Hepatocyte (in vitro differentiated cells): Measurements from ENCODE around the gene IRF1. TPM values are rescaled to one million over a fixed set of nuclear protein-coding genes. Genes with fewer than 3 reads are reported as not detected.

ENCODE experiments used
- DNase-seq: peaks from one replicate; pipeline ENCODE4 v3.0.0-alpha.2; 2016; ENCODE audit warnings: low spot score
- H2AFZ ChIP-seq: fragments of 200-600 bp; sonication (generic); 2 replicates; pipeline ENCODE4 v1.6.0; 2016; ENCODE audit warnings: antibody characterized with exemption, mild to moderate bottlenecking
- H3K27ac ChIP-seq: fragments of 200-600 bp; sonication (generic); 2 replicates; pipeline ENCODE4 v1.5.1; 2016; ENCODE audit warnings: mild to moderate bottlenecking
- H3K27me3 ChIP-seq: fragments of 200-600 bp; sonication (generic); 2 replicates; pipeline ENCODE4 v1.6.1; 2016
- H3K36me3 ChIP-seq: fragments of 200-600 bp; sonication (generic); replicated peaks from 2 replicates; pipeline ENCODE4 v1.5.1; 2016; ENCODE audit warnings: low read depth; ENCODE audit not compliant: insufficient read depth
- H3K4me1 ChIP-seq: fragments of 200-600 bp; sonication (generic); 2 replicates; pipeline ENCODE4 v1.5.1; 2016; ENCODE audit warnings: mild to moderate bottlenecking, moderate library complexity; ENCODE audit not compliant: insufficient read depth
- H3K4me2 ChIP-seq: fragments of 200-600 bp; sonication (generic); 2 replicates; pipeline ENCODE4 v1.6.0; 2016
- H3K4me3 ChIP-seq: fragments of 200-600 bp; sonication (generic); 2 replicates; pipeline ENCODE4 v1.5.1; 2016; ENCODE audit warnings: mild to moderate bottlenecking
- H3K79me2 ChIP-seq: fragments of 200-600 bp; sonication (generic); 2 replicates; pipeline ENCODE4 v1.6.0; 2017; ENCODE audit warnings: mild to moderate bottlenecking
- H3K9me2 ChIP-seq: fragments of 200-600 bp; sonication (generic); replicated peaks from 2 replicates; pipeline ENCODE4 v1.6.0; 2017; ENCODE audit warnings: mild to moderate bottlenecking; ENCODE audit not compliant: insufficient read depth
- H3K9me3 ChIP-seq: fragments of 200-600 bp; sonication (generic); 2 replicates; pipeline ENCODE4 v1.5.1; 2016; ENCODE audit warnings: low read depth, mild to moderate bottlenecking
- H4K20me1 ChIP-seq: fragments of 200-600 bp; sonication (generic); 2 replicates; pipeline ENCODE4 v1.6.0; 2016; ENCODE audit warnings: mild to moderate bottlenecking; ENCODE audit not compliant: insufficient read depth, poor library complexity, severe bottlenecking
- CTCF ChIP-seq: fragments of 200-600 bp; sonication (generic); IDR thresholded peaks from 2 replicates; pipeline ENCODE4 v1.5.1; 2016; ENCODE audit warnings: antibody characterized with exemption, mild to moderate bottlenecking; ENCODE audit not compliant: poor library complexity
- EZH2 ChIP-seq: fragments of 200-600 bp; sonication (generic); IDR thresholded peaks from 2 replicates; pipeline ENCODE4 v1.6.1; 2016; ENCODE audit warnings: antibody characterized with exemption, mild to moderate bottlenecking, borderline replicate concordance
- EZH2phosphoT487 ChIP-seq: fragments of 200-600 bp; sonication (generic); IDR thresholded peaks from one replicate; pipeline ENCODE4 v1.6.1; 2018; ENCODE audit warnings: antibody characterized with exemption, mild to moderate bottlenecking, low read depth, moderate library complexity; ENCODE audit not compliant: unreplicated experiment, severe bottlenecking
- WGBS: methylation state at CpG from one replicate; pipeline ENCODE4 v1.1.6; 2016; ENCODE audit warnings: low lambda C conversion rate; ENCODE audit errors: missing lambda C conversion rate; 5-methylcytosine and 5-hydroxymethylcytosine counted together
- polyA plus RNA-seq: library from polyadenylated mRNA; unstranded; fragments of >200 nt; fragmentation: Nextera tagmentation; extraction: Ambion mirVana; gene quantifications from 2 replicates; pipeline ENCODE4 v1.2.1, GENCODE V29; 2016
- total RNA-seq: library from RNA; depleted of rRNA; stranded (reverse); fragments of >200 nt; gene quantifications from 2 replicates; pipeline ENCODE4 v1.2.3, GENCODE V29; 2014

Gene IRF1
- total and polyA plus RNA-seq, 2 experiments from 2014 or later: 30.9 to 35.8 TPM

DNA sequence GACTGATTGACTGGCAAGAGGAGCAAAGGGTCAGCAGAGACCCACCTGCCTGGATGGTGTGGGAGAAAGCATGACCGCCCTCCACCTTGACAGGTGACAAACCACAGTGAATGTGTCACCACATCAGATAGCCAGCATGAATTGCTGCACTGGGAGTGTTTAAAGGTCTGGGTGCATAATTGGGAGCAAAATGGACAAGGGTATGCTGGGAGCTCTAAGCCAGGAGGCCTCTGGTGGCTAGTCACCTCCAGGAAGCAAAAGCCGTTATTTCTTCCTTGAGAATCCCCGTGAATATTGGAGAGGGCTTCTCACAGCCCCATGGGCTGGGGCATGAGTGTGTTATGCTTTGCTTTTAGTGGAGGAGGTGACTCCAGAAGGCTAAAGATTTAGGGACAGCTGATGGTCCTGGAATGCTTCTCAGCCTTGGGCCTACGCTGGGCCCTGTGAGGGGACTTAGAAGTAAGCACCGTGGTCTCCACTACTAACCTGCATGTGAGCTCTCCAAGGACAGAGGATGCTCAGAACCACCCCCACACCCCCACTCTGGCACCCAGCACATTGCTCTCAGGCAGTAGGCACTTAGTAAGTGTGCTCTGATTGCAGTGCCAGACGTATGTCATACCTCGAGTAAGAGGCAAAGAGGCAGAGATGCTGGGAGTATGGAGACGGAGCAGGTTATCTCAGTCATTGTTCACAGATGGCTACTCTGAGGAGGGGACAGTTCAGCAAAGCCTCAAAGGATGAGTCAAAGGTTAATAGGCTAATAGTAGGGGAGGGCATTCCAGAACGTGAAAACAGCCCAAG is 9.1 kb upstream of the IRF1 start:
- peak; percentile 7 for DNase-seq
- no peaks in the 10 kb centered on the region for H3K9me3 ChIP-seq
- H3K4me2 ChIP-seq: no peak overlapping the region
- 71% methylated on average over 9 of the region's 9 CpGs for WGBS
- H4K20me1 ChIP-seq: no peaks in the 10 kb centered on the region
- no peaks in the 10 kb centered on the region for H3K36me3 ChIP-seq
- no peak overlapping the region for H3K27ac ChIP-seq
- no peak overlapping the region for H2AFZ ChIP-seq
- no peaks in the 10 kb centered on the region for H3K27me3 ChIP-seq
- H3K79me2 ChIP-seq: no peaks in the 10 kb centered on the region
- TF ChIP-seq EZH2 (no peak), EZH2phosphoT487 (no peak)
- H3K4me1 ChIP-seq: peaks cover 31% of the 10 kb centered on the region
- H3K9me2 ChIP-seq: no peaks in the 10 kb centered on the region
- H3K4me3 ChIP-seq: no peak overlapping the region

- H3K79me2 ChIP-seq: no peaks in the 10 kb centered on the region
- DNase-seq: peak; percentile 3
- H3K4me3 ChIP-seq: no peak overlapping the region
- H3K27ac ChIP-seq: peak overlapping the region; percentile 95
- no peaks in the 10 kb centered on the region for H4K20me1 ChIP-seq
- H3K9me3 ChIP-seq: no peaks in the 10 kb centered on the region
- TF ChIP-seq EZH2 (no peak), EZH2phosphoT487 (no peak), CTCF (no peak)
- no peaks in the 10 kb centered on the region for H3K36me3 ChIP-seq
- H3K4me1 ChIP-seq: peaks cover 31% of the 10 kb centered on the region
- WGBS: 97% methylated on average over 4 of the region's 4 CpGs
- no peak overlapping the region for H2AFZ ChIP-seq
- no peaks in the 10 kb centered on the region for H3K9me2 ChIP-seq
- H3K4me2 ChIP-seq: no peak overlapping the region
- no peaks in the 10 kb centered on the region for H3K27me3 ChIP-seq
Observed at GRCh38 chr5:132498686-132499271, 8.2 kb upstream of the IRF1 start.

GRCh38 chr5:132498152-132498551 is 7.6 kb upstream of the IRF1 start:
- Histone ChIP-seq H3K27me3 (no peaks in the 10 kb centered on the region), H3K4me3 (no peak overlapping the region), H3K4me2 (peak overlapping the region; percentile 17), H3K79me2 (no peaks in the 10 kb centered on the region), H2AFZ (no peak overlapping the region), H3K9me2 (no peaks in the 10 kb centered on the region), H3K36me3 (no peaks in the 10 kb centered on the region), H3K27ac (peak overlapping the region; percentile 95), H3K9me3 (no peaks in the 10 kb centered on the region), H4K20me1 (no peaks in the 10 kb centered on the region), H3K4me1 (peaks cover 31% of the 10 kb centered on the region)
- no peak for TF ChIP-seq CTCF
- TF ChIP-seq EZH2: no peak
- TF ChIP-seq EZH2phosphoT487: no peak
- WGBS: 98% methylated on average over 3 of the region's 3 CpGs
- DNase-seq: peak; percentile 38

GRCh38 chr5:132497488-132497997 is 7.0 kb upstream of the IRF1 start:
- Histone ChIP-seq H3K79me2 (no peaks in the 10 kb centered on the region), H3K36me3 (no peaks in the 10 kb centered on the region), H3K4me3 (peak overlapping the region; percentile 49), H3K9me2 (no peaks in the 10 kb centered on the region), H3K27me3 (no peaks in the 10 kb centered on the region), H3K9me3 (no peaks in the 10 kb centered on the region), H2AFZ (peak overlapping the region; percentile 76), H4K20me1 (no peaks in the 10 kb centered on the region), H3K4me2 (peak overlapping the region; percentile 88), H3K27ac (peak overlapping the region; percentile 95), H3K4me1 (peaks cover 29% of the 10 kb centered on the region)
- peak; percentile 81 for DNase-seq
- 57% methylated on average over 6 of the region's 6 CpGs for WGBS
- no peak for TF ChIP-seq EZH2
- TF ChIP-seq CTCF: no peak
- TF ChIP-seq EZH2phosphoT487: no peak
